ENCODE results near the gene SOS2. TPM values are rescaled to one million over a fixed set of nuclear protein-coding genes. Genes with fewer than 3 reads are reported as not detected.

SOS2 gene
- total RNA-seq, 1 experiment from 2014 or later: 14.9 TPM

- BruUV-seq (replicated peaks): no TSS peak
- H4K20me1 ChIP-seq (ENCODE audit: insufficient read depth): no peaks in the 10 kb centered on the region
- no peaks in the 10 kb centered on the region for H3K79me2 ChIP-seq (ENCODE audit: low read depth)
- H3K4me1 ChIP-seq (replicated peaks; ENCODE audit: insufficient read depth): no peaks in the 10 kb centered on the region
- H3K9me3 ChIP-seq (ENCODE audit: insufficient read depth, low read depth): no peaks in the 10 kb centered on the region
- no peaks in the 10 kb centered on the region for H3K9me2 ChIP-seq (ENCODE audit: insufficient read depth)
- H2AFZ ChIP-seq: no peak overlapping the region
- CTCF ChIA-PET: no interaction called here
- H3K27me3 ChIP-seq (ENCODE audit: insufficient read depth, low read depth): no peaks in the 10 kb centered on the region
- intact Hi-C loops (cut with micrococcal nuclease; ENCODE audit: unreplicated experiment): no loop called here
- no peaks in the 10 kb centered on the region for H3K36me3 ChIP-seq (ENCODE audit: low read depth)
- H3K4me3 ChIP-seq: no peak overlapping the region
- no peak for TF ChIP-seq EZH2 (IDR thresholded peaks at IDR 0.05; ENCODE audit: low read depth)
- no peak for TF ChIP-seq CTCF (conservative IDR thresholded peaks at IDR 0.05)
- H3K4me2 ChIP-seq: no peak overlapping the region
- no peak overlapping the region for H3K27ac ChIP-seq
- POLR2A ChIA-PET (ENCODE audit: unreplicated experiment): interaction anchor here (0.7 kb wide), 1 partner anchor 26 kb away, joined by 3 read pairs; no protein-coding TSS in a partner anchor
- no peak for DNase-seq
- H3F3A ChIP-seq (ENCODE audit: insufficient read depth, low read depth): no peaks in the 10 kb centered on the region; the same call in 1 of the 2 replicates
Measured at GRCh38 chr14:50265029-50265428, 33.7 kb upstream of the SOS2 start.

- DNase-seq: no peak
- no peak overlapping the region for H3K4me2 ChIP-seq
- H3K9me2 ChIP-seq (ENCODE audit: insufficient read depth): no peaks in the 10 kb centered on the region
- no peaks in the 10 kb centered on the region for H3K79me2 ChIP-seq (ENCODE audit: low read depth)
- no peak for TF ChIP-seq CTCF (conservative IDR thresholded peaks at IDR 0.05)
- TF ChIP-seq EZH2 (IDR thresholded peaks at IDR 0.05; ENCODE audit: low read depth): no peak
- BruUV-seq (replicated peaks): no TSS peak
- intact Hi-C loops (cut with micrococcal nuclease; ENCODE audit: unreplicated experiment): no loop called here
- no peaks in the 10 kb centered on the region for H3K27me3 ChIP-seq (ENCODE audit: insufficient read depth, low read depth)
- H3K9me3 ChIP-seq (ENCODE audit: insufficient read depth, low read depth): no peaks in the 10 kb centered on the region
- H3K36me3 ChIP-seq (ENCODE audit: low read depth): no peaks in the 10 kb centered on the region
- no peaks in the 10 kb centered on the region for H4K20me1 ChIP-seq (ENCODE audit: insufficient read depth)
- no peak overlapping the region for H3K27ac ChIP-seq
- ChIA-PET POLR2A (ENCODE audit: unreplicated experiment) (no interaction called here), CTCF (no interaction called here)
- no peak overlapping the region for H2AFZ ChIP-seq
- H3K4me3 ChIP-seq: no peak overlapping the region
- H3F3A ChIP-seq (ENCODE audit: insufficient read depth, low read depth): no peaks in the 10 kb centered on the region
- no peaks in the 10 kb centered on the region for H3K4me1 ChIP-seq (replicated peaks; ENCODE audit: insufficient read depth)
Measured at GRCh38 chr14:50263321-50263720, 31.9 kb upstream of the SOS2 start.

- Histone ChIP-seq H3K9me3 (ENCODE audit: insufficient read depth, low read depth) (no peaks in the 10 kb centered on the region), H4K20me1 (ENCODE audit: insufficient read depth) (no peaks in the 10 kb centered on the region), H3K36me3 (ENCODE audit: low read depth) (no peaks in the 10 kb centered on the region), H3K79me2 (ENCODE audit: low read depth) (no peaks in the 10 kb centered on the region), H3K9me2 (ENCODE audit: insufficient read depth) (no peaks in the 10 kb centered on the region), H3K27me3 (ENCODE audit: insufficient read depth, low read depth) (no peaks in the 10 kb centered on the region), H2AFZ (no peak overlapping the region), H3K4me1 (replicated peaks; ENCODE audit: insufficient read depth) (no peaks in the 10 kb centered on the region), H3K4me2 (no peak overlapping the region), H3K4me3 (no peak overlapping the region), H3K27ac (no peak overlapping the region), H3F3A (ENCODE audit: insufficient read depth, low read depth) (no peaks in the 10 kb centered on the region)
- TF ChIP-seq EZH2 (IDR thresholded peaks at IDR 0.05; ENCODE audit: low read depth): no peak
- no peak for TF ChIP-seq CTCF (conservative IDR thresholded peaks at IDR 0.05)
- CTCF ChIA-PET: interaction anchor here (0.5 to 0.7 kb wide), 2 partner anchors 80 to 598 kb away, joined by 3 to 4 read pairs; no protein-coding TSS in a partner anchor
- DNase-seq: no peak
- BruUV-seq (replicated peaks): no TSS peak
- POLR2A ChIA-PET (ENCODE audit: unreplicated experiment): no interaction called here
- intact Hi-C loops (cut with micrococcal nuclease; ENCODE audit: unreplicated experiment): no loop called here
Measured at GRCh38 chr14:50262865-50263264, 31.5 kb upstream of the SOS2 start.

Data from PC-9 (cell line).